NCI-H1092 (cell line): ENCODE data around the gene NFIX.
A peak's percentile ranks its signal among the peaks of the same experiment; 100 is the strongest.
"Not testable (repeated sequence)": the region's sequence is repeated elsewhere in the genome, so short reads cannot be mapped to it uniquely, and the experiment has no call there.

Experiments used
- DNase-seq: peaks from one replicate; lab custom pipeline; 2025; lab: John Stamatoyannopoulos, UW

NFIX gene

GRCh38 chr19:12994701-12995595, at the start of gene NFIX:
NFIX (plus strand) TSS chr19:12995475; CDS start chr19:12995838, 363 bp downstream.
- DNase-seq = no peak

- DNase-seq = peak; percentile 97
Measured at GRCh38 chr19:12945479-12946091, 49.7 kb upstream of the NFIX start, which contains the start of gene RAD23A. RAD23A (plus strand) TSS chr19:12945862; CDS start chr19:12945949, 87 bp downstream.

GRCh38 chr19:12946092-12946721, 49.1 kb upstream of the NFIX start:
- peak; percentile 42 for DNase-seq

- no peak for DNase-seq
Measured at GRCh38 chr19:12946731-12947496, 48.4 kb upstream of the NFIX start.

- DNase-seq = no peak
Measured at GRCh38 chr19:12947702-12948611, 47.3 kb upstream of the NFIX start.

- no peak for DNase-seq
Measured at GRCh38 chr19:12948612-12949362, 46.5 kb upstream of the NFIX start.

GRCh38 chr19:12949363-12950283, 45.7 kb upstream of the NFIX start:
- no peak for DNase-seq

- DNase-seq = not testable (repeated sequence)
Measured at GRCh38 chr19:12952050-12952449, 43.2 kb upstream of the NFIX start.

- DNase-seq = peak; percentile 41
Measured at GRCh38 chr19:12952488-12953137, 42.7 kb upstream of the NFIX start.

- DNase-seq = peak; percentile 74
Measured at GRCh38 chr19:12953138-12953798, 42.0 kb upstream of the NFIX start.

- no peak for DNase-seq
Measured at GRCh38 chr19:12953799-12954611, 41.3 kb upstream of the NFIX start.

- DNase-seq = no peak
Measured at GRCh38 chr19:12954612-12954962, 40.7 kb upstream of the NFIX start.

- not testable (repeated sequence) for DNase-seq
Measured at GRCh38 chr19:12955575-12955974, 39.7 kb upstream of the NFIX start.

GRCh38 chr19:12955996-12956395, 39.3 kb upstream of the NFIX start:
- no peak for DNase-seq

- peak; percentile 42 for DNase-seq
Measured at GRCh38 chr19:12956446-12957388, 38.6 kb upstream of the NFIX start, which contains the start of gene GADD45GIP1. GADD45GIP1 (minus strand) TSS chr19:12957223; CDS start chr19:12957212, 11 bp downstream.
